Endothelial cell of umbilical vein (primary cell): ENCODE results near the gene TARP.
"Not testable (repeated sequence)": the region's sequence is repeated elsewhere in the genome, so short reads cannot be mapped to it uniquely, and the experiment has no call there.

Experiments
- CTCF ChIP-seq, 2 donors: IDR thresholded peaks; 1 replicate in 1 of 2; 2 replicates in 1 of 2; pipeline ENCODE4 v1.5.1; 2011; ENCODE audit warnings: low read length in 2 of 2, mild to moderate bottlenecking in 2 of 2, moderate library complexity in 2 of 2, control low read depth in 1 of 2, inconsistent platforms in 1 of 2, low read depth in 1 of 2; ENCODE audit not compliant: insufficient read depth in 1 of 2; ENCODE audit errors: extremely low read depth in 1 of 2
- MYC ChIP-seq: IDR thresholded peaks from one replicate; pipeline ENCODE4 v1.6.1; 2011; ENCODE audit warnings: mild to moderate bottlenecking, low read depth, low read length
- POLR2A ChIP-seq: IDR thresholded peaks from 2 replicates; pipeline ENCODE4 v1.6.1; 2012; ENCODE audit warnings: low read depth, mild to moderate bottlenecking, control low read depth, low read length

- not testable (repeated sequence) for TF ChIP-seq MYC; CTCF (IDR thresholded peaks at IDR 0.05; ENCODE audit: extremely low read depth in 1 of 2, insufficient read depth in 1 of 2, low read depth in 1 of 2, low read length in 2 of 2); POLR2A
Observed at GRCh38 chr7:38261601-38262000, 11.8 kb downstream of the TARP start.
